ENCODE data around the gene RNF128.
"Not testable (repeated sequence)": the region's sequence is repeated elsewhere in the genome, so short reads cannot be mapped to it uniquely, and the experiment has no call there.

The RNF128 gene

GRCh38 chrX:106752101-106752678 is 25.7 kb downstream of the RNF128 start:
- H4K8ac ChIP-seq (ENCODE audit: low read depth, low read length) = no peak overlapping the region
- H3K4ac ChIP-seq (ENCODE audit: low read length) = no peak overlapping the region
- H3K9me3 ChIP-seq (replicated peaks in 1 of 2; ENCODE audit: control insufficient read depth in 2 of 2, insufficient read depth in 1 of 2, low read depth in 1 of 2, low read length in 2 of 2) = no peaks in the 10 kb centered on the region
- WGBS, 2 donors (ENCODE audit: extremely low coverage in 2 of 2, insufficient read length in 2 of 2, insufficient replicate concordance in 1 of 2) = no CpG with 5 or more reads among the region's 1 CpG
- H3K9ac ChIP-seq (ENCODE audit: low read depth, low read length, poor library complexity) = no peak overlapping the region
- peak overlapping the region; percentile 38 for H3K14ac ChIP-seq (ENCODE audit: low read length)
- no peak overlapping the region for H3K4me3 ChIP-seq (ENCODE audit: low read length in 2 of 2)
- H3K27ac ChIP-seq (replicated peaks; ENCODE audit: low read length) = no peak overlapping the region
- no peak overlapping the region for H3K23ac ChIP-seq (ENCODE audit: low read depth, low read length, poor library complexity)
- no peak overlapping the region for H4K91ac ChIP-seq (ENCODE audit: low read depth, low read length, poor library complexity)
- no peak for DNase-seq (ENCODE audit: low spot score)
- no peak overlapping the region for H2AFZ ChIP-seq (ENCODE audit: low read length)
- H2BK120ac ChIP-seq (ENCODE audit: low read depth, low read length) = no peak overlapping the region
- H3K4me1 ChIP-seq (ENCODE audit: control insufficient read depth in 2 of 2, insufficient read depth in 1 of 2, low read depth in 1 of 2, low read length in 2 of 2) = no peaks in the 10 kb centered on the region
- no peak overlapping the region for H3K4me2 ChIP-seq (ENCODE audit: insufficient read depth, low read length, poor library complexity, severe bottlenecking)
- no peaks in the 10 kb centered on the region for H3K79me1 ChIP-seq (ENCODE audit: low read depth, low read length)
- no peak overlapping the region for H3K18ac ChIP-seq (ENCODE audit: low read length)
- no peaks in the 10 kb centered on the region for H3K36me3 ChIP-seq (replicated peaks in 1 of 2; ENCODE audit: control insufficient read depth in 2 of 2, insufficient read depth in 2 of 2, low read length in 2 of 2)
- no peak overlapping the region for H2BK5ac ChIP-seq (ENCODE audit: low read length)
- H2AK5ac ChIP-seq (ENCODE audit: low read depth, low read length) = no peak overlapping the region
- no peak overlapping the region for H2BK15ac ChIP-seq (ENCODE audit: low read length)
- no peak overlapping the region for H2BK12ac ChIP-seq (ENCODE audit: low read length)
- H3K27me3 ChIP-seq (ENCODE audit: control insufficient read depth in 3 of 3, insufficient read depth in 3 of 3, low read depth in 1 of 3, low read length in 3 of 3) = no peaks in the 10 kb centered on the region

- H3K79me1 ChIP-seq (ENCODE audit: low read depth, low read length); H2AK5ac ChIP-seq (ENCODE audit: low read depth, low read length); H3K18ac ChIP-seq (ENCODE audit: low read length); H2AFZ ChIP-seq (ENCODE audit: low read length); DNase-seq (ENCODE audit: low spot score); H2BK12ac ChIP-seq (ENCODE audit: low read length); H3K23ac ChIP-seq (ENCODE audit: low read depth, low read length, poor library complexity); H3K27me3 ChIP-seq (ENCODE audit: control insufficient read depth in 3 of 3, insufficient read depth in 3 of 3, low read depth in 1 of 3, low read length in 3 of 3); H3K27ac ChIP-seq (replicated peaks; ENCODE audit: low read length); H3K4me1 ChIP-seq (ENCODE audit: control insufficient read depth in 2 of 2, insufficient read depth in 1 of 2, low read depth in 1 of 2, low read length in 2 of 2); H3K36me3 ChIP-seq (replicated peaks in 1 of 2; ENCODE audit: control insufficient read depth in 2 of 2, insufficient read depth in 2 of 2, low read length in 2 of 2); H3K4ac ChIP-seq (ENCODE audit: low read length); H4K8ac ChIP-seq (ENCODE audit: low read depth, low read length); H3K9me3 ChIP-seq (replicated peaks in 1 of 2; ENCODE audit: control insufficient read depth in 2 of 2, insufficient read depth in 1 of 2, low read depth in 1 of 2, low read length in 2 of 2); H3K4me3 ChIP-seq (ENCODE audit: low read length in 2 of 2); H3K4me2 ChIP-seq (ENCODE audit: insufficient read depth, low read length, poor library complexity, severe bottlenecking); H2BK5ac ChIP-seq (ENCODE audit: low read length); H4K91ac ChIP-seq (ENCODE audit: low read depth, low read length, poor library complexity); H2BK15ac ChIP-seq (ENCODE audit: low read length); H2BK120ac ChIP-seq (ENCODE audit: low read depth, low read length); H3K14ac ChIP-seq (ENCODE audit: low read length); H3K9ac ChIP-seq (ENCODE audit: low read depth, low read length, poor library complexity): not testable (repeated sequence)
- no CpG with 5 or more reads among the region's 1 CpG for WGBS, 2 donors (ENCODE audit: extremely low coverage in 2 of 2, insufficient read length in 2 of 2, insufficient replicate concordance in 1 of 2)
Measured at GRCh38 chrX:106769288-106769687, 42.8 kb downstream of the RNF128 start.

- no peak overlapping the region for H3K14ac ChIP-seq (ENCODE audit: low read length)
- no peak overlapping the region for H3K4me3 ChIP-seq (ENCODE audit: low read length in 2 of 2)
- no peak overlapping the region for H3K18ac ChIP-seq (ENCODE audit: low read length)
- no peak overlapping the region for H3K9ac ChIP-seq (ENCODE audit: low read depth, low read length, poor library complexity)
- DNase-seq (ENCODE audit: low spot score) = no peak
- no peak overlapping the region for H3K27ac ChIP-seq (replicated peaks; ENCODE audit: low read length)
- no peak overlapping the region for H2BK12ac ChIP-seq (ENCODE audit: low read length)
- H2AK5ac ChIP-seq (ENCODE audit: low read depth, low read length) = no peak overlapping the region
- no CpG with 5 or more reads among the region's 2 CpGs for WGBS, 2 donors (ENCODE audit: extremely low coverage in 2 of 2, insufficient read length in 2 of 2, insufficient replicate concordance in 1 of 2)
- peaks cover 0 to 2% (median 0%) of the 10 kb centered on the region in 3 experiments for H3K27me3 ChIP-seq (ENCODE audit: control insufficient read depth in 3 of 3, insufficient read depth in 3 of 3, low read depth in 1 of 3, low read length in 3 of 3)
- no peak overlapping the region for H2AFZ ChIP-seq (ENCODE audit: low read length)
- no peaks in the 10 kb centered on the region for H3K36me3 ChIP-seq (replicated peaks in 1 of 2; ENCODE audit: control insufficient read depth in 2 of 2, insufficient read depth in 2 of 2, low read length in 2 of 2)
- H4K8ac ChIP-seq (ENCODE audit: low read depth, low read length) = no peak overlapping the region
- H4K91ac ChIP-seq (ENCODE audit: low read depth, low read length, poor library complexity) = no peak overlapping the region
- no peaks in the 10 kb centered on the region for H3K4me1 ChIP-seq (ENCODE audit: control insufficient read depth in 2 of 2, insufficient read depth in 1 of 2, low read depth in 1 of 2, low read length in 2 of 2)
- no peak overlapping the region for H3K4ac ChIP-seq (ENCODE audit: low read length)
- no peak overlapping the region for H2BK15ac ChIP-seq (ENCODE audit: low read length)
- H3K4me2 ChIP-seq (ENCODE audit: insufficient read depth, low read length, poor library complexity, severe bottlenecking) = no peak overlapping the region
- H2BK5ac ChIP-seq (ENCODE audit: low read length) = no peak overlapping the region
- no peak overlapping the region for H2BK120ac ChIP-seq (ENCODE audit: low read depth, low read length)
- no peaks in the 10 kb centered on the region for H3K79me1 ChIP-seq (ENCODE audit: low read depth, low read length)
- H3K9me3 ChIP-seq (replicated peaks in 1 of 2; ENCODE audit: control insufficient read depth in 2 of 2, insufficient read depth in 1 of 2, low read depth in 1 of 2, low read length in 2 of 2) = no peaks in the 10 kb centered on the region
- H3K23ac ChIP-seq (ENCODE audit: low read depth, low read length, poor library complexity) = no peak overlapping the region
Measured at GRCh38 chrX:106774981-106775380, 48.5 kb downstream of the RNF128 start.

GRCh38 chrX:106780264-106780663 is 53.8 kb downstream of the RNF128 start:
- Histone ChIP-seq H3K4ac (ENCODE audit: low read length) (no peak overlapping the region), H3K79me1 (ENCODE audit: low read depth, low read length) (no peaks in the 10 kb centered on the region), H2BK12ac (ENCODE audit: low read length) (no peak overlapping the region), H2AK5ac (ENCODE audit: low read depth, low read length) (no peak overlapping the region), H3K4me3 (ENCODE audit: low read length in 2 of 2) (no peak overlapping the region), H3K9ac (ENCODE audit: low read depth, low read length, poor library complexity) (no peak overlapping the region), H3K4me1 (ENCODE audit: control insufficient read depth in 2 of 2, insufficient read depth in 1 of 2, low read depth in 1 of 2, low read length in 2 of 2) (no peaks in the 10 kb centered on the region), H2BK5ac (ENCODE audit: low read length) (no peak overlapping the region), H3K27ac (replicated peaks; ENCODE audit: low read length) (no peak overlapping the region), H2AFZ (ENCODE audit: low read length) (no peak overlapping the region), H3K4me2 (ENCODE audit: insufficient read depth, low read length, poor library complexity, severe bottlenecking) (no peak overlapping the region), H3K14ac (ENCODE audit: low read length) (no peak overlapping the region), H3K9me3 (replicated peaks in 1 of 2; ENCODE audit: control insufficient read depth in 2 of 2, insufficient read depth in 1 of 2, low read depth in 1 of 2, low read length in 2 of 2) (no peaks in the 10 kb centered on the region), H2BK15ac (ENCODE audit: low read length) (no peak overlapping the region), H3K18ac (ENCODE audit: low read length) (no peak overlapping the region), H4K91ac (ENCODE audit: low read depth, low read length, poor library complexity) (no peak overlapping the region), H3K27me3 (ENCODE audit: control insufficient read depth in 3 of 3, insufficient read depth in 3 of 3, low read depth in 1 of 3, low read length in 3 of 3) (peaks cover 0 to 18% (median 0%) of the 10 kb centered on the region in 3 experiments), H3K36me3 (replicated peaks in 1 of 2; ENCODE audit: control insufficient read depth in 2 of 2, insufficient read depth in 2 of 2, low read length in 2 of 2) (no peaks in the 10 kb centered on the region), H2BK120ac (ENCODE audit: low read depth, low read length) (no peak overlapping the region), H4K8ac (ENCODE audit: low read depth, low read length) (no peak overlapping the region), H3K23ac (ENCODE audit: low read depth, low read length, poor library complexity) (no peak overlapping the region)
- WGBS, 2 donors (ENCODE audit: extremely low coverage in 2 of 2, insufficient read length in 2 of 2, insufficient replicate concordance in 1 of 2) = no CpG with 5 or more reads among the region's 2 CpGs
- no peak for DNase-seq (ENCODE audit: low spot score)
